Measurements from ENCODE around the gene SMIM38. TPM values are rescaled to one million over a fixed set of nuclear protein-coding genes. Genes with fewer than 3 reads are reported as not detected.
"Not testable (repeated sequence)": the region's sequence is repeated elsewhere in the genome, so short reads cannot be mapped to it uniquely, and the experiment has no call there.

Gene SMIM38
- polyA plus RNA-seq, 12 donors, result 0.15 to 0.98 (median 0.38) TPM; not detected in 2

DNA sequence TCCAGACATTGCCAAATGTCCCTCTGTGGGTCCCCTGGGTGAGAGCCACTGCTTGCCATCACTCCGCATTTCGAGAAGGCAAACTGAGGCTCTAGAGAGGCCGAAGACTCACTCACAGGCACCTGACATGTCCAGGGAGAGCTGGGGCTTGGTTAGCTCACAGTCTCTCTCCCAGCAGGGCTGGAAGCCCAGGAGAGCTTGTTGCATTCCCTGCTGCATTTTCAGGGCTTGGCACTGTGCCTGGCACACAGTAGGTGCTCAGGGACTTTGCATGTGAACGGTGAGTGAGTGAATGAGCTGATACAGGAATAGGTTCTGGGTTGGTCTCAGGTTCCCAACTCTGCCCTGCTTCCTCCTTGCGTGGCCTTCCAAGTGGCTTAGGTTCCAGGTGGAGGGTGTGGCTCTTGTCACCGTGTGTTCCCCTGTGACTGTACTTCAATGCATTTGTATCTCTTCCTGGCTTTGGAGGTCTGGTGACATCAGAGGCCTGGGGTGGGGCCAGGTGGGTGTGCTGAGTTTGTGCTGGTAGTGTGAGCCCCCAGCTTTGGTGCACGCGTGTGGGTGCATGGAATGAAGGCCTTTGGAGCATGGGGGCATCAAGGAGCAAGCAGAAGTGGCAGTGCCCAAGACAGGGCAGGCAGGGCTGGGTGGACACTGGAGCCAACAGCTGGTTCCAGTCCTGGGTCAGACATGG is 18.4 kb upstream of the SMIM38 start:
- no peak for DNase-seq

GRCh38 chr11:69138265-69138664 is 17.5 kb upstream of the SMIM38 start:
- DNase-seq, result no peak

GRCh38 chr11:69140161-69140560 is 15.6 kb upstream of the SMIM38 start:
- not testable (repeated sequence) for DNase-seq

DNA sequence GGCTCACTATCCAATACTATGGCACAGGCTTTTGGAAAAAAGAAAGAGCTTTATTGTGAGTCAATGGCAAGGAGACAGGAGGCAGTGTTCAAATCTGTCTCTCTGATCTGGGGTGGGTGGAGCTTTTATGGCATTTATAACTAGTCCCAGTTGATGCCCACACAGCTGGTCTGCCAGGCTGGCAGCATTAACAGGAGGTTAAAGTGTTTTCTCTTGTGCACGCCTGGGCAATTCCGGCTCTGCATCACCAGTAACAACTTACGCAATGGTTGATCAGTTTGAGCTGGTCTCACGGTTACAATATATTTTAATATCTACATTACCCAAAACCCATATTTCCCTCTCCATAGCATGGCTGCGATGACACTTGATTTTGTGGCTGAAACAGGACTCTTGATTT is 15.1 kb upstream of the SMIM38 start:
- DNase-seq, result no peak

- DNase-seq, result no peak
Measured at GRCh38 chr11:69141742-69142141, 14.0 kb upstream of the SMIM38 start.

DNA sequence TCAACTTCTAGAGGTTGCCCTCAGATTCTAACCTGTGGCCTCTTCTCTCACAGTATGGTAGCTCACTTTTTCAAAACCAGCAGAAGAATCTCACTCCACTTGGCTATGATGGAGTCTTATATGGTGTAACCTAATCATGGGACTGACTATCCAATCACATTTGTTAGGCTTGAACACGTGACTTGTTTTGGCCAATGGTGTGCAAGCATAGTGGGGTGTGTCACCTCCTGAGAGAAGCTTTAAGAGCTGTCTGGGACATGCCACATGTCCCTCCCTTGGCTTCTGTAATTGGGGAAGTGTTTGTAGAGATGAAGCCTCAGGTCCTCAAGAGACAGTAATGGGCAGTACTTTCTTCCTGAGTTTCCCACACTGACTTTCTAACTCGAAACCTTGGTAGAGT is 12.8 kb upstream of the SMIM38 start:
- DNase-seq, result no peak

DNA sequence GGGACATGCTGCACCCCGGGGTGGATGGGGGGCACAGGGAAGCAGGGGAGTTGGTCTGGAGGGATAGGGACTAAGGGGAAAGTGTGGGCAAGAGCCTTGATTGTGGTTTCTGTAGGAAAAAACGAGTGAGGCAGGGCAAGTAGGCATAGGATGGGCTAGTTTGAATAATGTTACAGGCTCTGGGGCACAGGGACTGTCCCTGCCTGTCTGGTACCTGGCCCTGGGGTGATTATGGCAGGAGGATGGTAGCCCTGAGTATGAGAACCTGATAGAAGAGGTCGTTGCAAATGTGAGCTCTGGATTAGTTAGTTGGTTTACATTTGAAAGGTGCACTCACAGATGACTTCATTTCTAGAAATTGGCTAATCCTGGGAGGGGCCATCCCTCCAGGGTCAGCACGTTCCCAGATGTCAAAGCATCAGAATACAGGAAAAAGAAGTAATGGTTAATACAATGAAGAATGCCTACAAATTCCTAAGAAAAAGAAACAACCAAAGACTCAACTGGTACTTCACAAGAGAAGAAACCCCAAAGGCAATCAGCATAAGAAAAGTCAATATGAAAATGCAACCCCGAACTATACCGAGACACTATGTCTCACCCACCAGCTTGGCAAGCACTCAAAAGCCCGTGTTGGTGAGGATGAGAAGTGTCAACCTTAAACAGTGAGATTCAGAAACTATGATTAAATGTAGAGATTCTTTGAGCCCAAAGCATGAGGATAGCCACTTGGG is 11.3 kb upstream of the SMIM38 start:
- DNase-seq, result no peak

GRCh38 chr11:69145050-69145380 is 10.7 kb upstream of the SMIM38 start:
- no peak for DNase-seq

DNA sequence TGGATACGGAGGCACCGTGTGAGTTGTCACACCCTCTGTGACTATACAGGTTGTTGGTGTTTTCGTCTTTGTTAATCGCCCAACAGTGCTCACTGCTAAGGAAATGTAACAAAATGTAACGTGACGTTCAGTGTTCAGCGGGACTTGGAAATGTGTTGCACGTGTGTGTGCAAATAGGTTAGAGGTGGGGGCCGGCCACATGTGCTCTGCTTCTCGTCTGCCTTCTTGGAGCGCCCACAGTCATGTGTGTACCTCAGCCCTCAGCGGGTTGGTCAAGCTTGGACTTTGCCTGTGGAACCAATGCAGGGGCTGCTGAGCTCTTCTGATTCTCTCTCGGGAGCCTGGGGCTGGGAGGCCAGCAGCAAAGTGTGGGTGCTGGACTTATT is 7.4 kb upstream of the SMIM38 start:
- no peak for DNase-seq

- no peak for DNase-seq
Measured at GRCh38 chr11:69148806-69149205, 6.9 kb upstream of the SMIM38 start.

DNA sequence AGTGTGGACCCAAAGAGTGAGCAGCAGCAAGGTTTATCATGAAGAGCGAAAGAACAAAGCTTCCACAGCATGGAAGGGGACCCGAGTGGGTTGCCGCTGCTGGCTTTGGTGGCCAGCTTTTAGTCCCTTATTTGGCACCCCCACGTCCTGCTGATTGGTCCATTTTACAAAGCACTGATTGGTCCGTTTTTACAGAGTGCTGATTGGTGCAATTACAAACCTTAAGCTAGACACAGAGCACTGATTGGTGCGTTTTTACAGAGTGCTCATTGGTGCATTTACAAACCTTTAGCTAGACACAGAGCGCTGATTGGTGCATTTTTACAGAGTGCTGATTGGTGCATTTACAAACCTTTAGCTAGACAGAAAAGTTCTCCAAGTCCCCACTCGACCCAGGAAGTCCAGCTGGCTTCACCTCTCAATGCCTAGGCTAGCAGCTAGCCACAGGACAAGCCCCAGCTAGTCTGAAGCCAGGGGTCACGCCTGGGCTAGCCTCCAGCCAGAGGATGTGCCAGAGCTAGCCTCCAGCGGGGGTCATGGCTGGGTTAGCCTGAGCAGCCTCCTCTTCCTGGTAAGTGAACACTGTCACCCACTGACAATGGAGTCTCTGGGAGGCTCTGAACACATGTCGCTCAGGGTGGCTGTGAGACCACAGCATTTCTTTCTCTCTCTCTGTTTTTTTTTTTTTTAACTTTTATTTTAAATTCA is 6.2 kb upstream of the SMIM38 start:
- DNase-seq, result not testable (repeated sequence)

DNA sequence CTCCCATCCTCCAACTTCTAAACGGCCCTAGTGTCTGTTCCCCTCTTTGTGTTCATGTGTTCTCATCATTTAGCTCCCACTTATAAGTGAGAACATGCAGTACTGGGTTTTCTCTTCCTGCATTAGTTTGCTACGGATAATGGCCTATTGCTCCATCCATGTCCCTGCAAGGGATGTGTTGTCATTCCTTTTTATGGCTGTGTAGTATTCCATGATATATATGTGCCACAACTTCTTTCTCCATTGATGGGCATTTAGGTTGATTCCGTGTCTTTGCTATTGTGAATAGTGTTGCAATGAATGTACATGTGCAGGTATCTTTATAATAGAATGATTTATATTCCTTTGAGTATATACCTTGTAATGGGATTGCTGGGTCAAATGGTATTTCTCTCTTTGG is 5.6 kb upstream of the SMIM38 start:
- no peak for DNase-seq

DNA sequence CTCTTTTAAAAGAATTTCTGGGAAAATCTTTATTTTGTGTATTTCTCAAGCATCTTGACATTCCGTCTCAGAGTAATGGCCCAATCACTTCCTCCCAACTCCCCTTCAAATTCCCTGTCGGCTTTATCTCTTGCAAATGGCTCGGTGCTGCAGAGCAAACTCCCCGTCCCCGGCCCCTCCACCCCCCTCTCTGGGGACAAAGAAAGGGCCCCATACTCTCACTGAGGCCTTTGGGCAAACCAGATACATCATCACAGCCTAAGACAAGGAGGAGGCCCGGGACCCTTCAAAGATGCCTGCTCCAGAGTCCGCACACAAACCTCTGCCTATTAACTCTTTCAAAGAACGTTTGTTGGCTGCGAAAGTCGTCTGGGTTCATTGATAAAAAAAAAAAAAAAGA is 3.9 kb upstream of the SMIM38 start:
- no peak for DNase-seq

GRCh38 chr11:69152733-69153421 is 2.9 kb upstream of the SMIM38 start:
- DNase-seq, result no peak

- no peak for DNase-seq
Measured at GRCh38 chr11:69153661-69154060, 2.1 kb upstream of the SMIM38 start.

GRCh38 chr11:69154211-69154913 is 1.4 kb upstream of the SMIM38 start:
- no peak for DNase-seq

DNA sequence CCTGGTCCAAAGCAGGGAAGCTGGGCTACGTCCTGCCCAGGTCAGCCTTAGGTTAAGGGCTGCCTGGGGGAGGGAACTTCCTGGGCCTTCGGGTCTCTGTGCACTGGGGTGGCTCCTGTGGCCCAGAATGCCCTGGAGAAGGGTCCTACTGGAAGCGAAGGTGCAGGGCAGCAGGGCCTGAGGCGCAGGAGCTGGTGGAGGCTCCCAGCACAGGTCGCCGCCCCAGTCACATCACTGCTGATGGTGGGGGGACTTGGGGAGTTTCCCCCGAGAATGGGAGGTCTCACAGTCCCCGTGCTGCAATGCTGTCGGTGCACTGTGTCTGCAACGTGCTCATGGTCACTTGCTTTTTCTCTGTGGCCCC is 815 bp upstream of the SMIM38 start:
- no peak for DNase-seq

DNA sequence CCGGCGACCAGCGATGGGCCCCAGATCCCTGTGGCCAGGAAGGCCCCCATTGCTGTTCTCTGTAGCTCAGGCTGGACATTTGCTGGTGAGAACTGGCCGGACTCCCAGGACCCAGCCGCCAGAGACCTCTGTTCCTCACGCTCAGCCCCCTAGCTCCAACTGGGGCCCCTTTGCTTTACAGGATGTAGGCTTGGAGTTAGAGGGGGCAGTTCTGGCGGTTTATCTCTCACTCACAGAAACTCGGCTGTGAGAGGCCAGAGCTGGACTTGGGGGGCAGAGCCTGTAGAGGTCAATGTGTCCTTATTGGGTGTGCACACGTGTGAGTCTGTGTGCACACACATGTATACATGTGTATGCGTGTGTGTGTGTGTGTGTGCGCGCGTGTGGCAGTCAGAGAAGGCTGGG is 502 bp downstream of the SMIM38 start:
- DNase-seq, result peak; percentile 41

- no peak for DNase-seq
Measured at GRCh38 chr11:69156673-69157155, 979 bp downstream of the SMIM38 start.

DNA sequence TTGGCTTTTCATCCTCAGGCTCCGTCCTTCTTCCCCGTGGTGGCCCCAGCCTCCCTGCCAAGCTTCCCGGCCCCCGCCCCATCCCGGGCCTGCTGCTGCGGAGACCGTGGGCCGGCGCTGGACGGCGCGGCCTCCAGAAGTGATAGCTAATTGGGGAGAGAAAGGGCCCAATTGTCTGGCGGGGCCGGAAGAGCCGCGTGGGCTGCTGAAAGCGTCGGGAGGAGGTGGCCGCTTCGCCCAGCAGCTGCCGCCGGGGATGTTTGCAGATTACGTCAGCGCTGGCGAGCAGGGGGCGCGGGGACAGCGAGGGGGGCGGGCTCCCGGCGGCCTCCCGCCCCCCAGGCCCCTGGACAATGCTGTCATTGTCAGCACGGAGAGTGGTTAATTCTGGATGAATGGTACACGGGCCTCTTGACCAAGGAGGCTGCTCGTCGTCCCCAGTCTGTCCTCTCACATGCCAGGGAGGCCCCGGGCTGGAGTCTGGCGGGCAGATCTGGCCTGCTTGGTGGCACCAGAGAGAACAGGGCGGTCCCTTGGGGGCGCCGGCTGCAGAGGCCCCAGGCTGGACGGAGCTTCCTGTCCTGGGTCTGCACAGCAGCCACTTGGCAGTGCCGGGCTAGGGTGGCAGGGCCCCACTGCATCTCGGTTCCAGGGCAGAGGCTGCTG is 1.6 kb downstream of the SMIM38 start:
- DNase-seq, result peak; percentile 81

DNA sequence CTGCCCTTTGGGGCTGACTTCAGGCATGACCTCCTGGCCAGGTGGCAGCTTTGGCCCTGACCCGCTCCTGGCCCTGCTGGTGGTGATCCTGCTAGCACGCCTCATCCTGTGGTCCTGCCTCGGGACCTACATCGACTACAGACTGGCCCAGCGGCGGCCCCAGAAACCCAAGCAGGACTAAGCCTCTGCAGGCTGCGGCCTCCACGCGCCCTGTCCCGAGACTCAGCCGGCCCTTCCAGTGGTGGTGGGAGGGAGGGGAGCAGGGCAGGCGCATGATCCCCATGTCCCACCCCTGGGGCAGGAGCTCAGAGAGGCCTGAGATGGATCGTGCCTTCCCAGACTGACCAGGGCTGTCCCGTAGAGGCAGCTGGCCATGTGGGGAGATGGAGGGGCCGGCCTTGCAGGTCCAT is 2.1 kb downstream of the SMIM38 start:
- DNase-seq, result no peak

Measured in muscle of arm (tissue), 12 donors.